Gastrocnemius medialis (tissue), 4 donors: Measurements from ENCODE around the gene AKR1C8. TPM values are rescaled to one million over a fixed set of nuclear protein-coding genes. Genes with fewer than 3 reads are reported as not detected.
"Not testable (repeated sequence)": the region's sequence is repeated elsewhere in the genome, so short reads cannot be mapped to it uniquely, and the experiment has no call there.

Experiments used
- ATAC-seq, 2 donors: fragments of 150-250 bp; one replicate each; pipeline ENCODE4 v1.9.1; 2016
- DNase-seq, 2 donors: peaks; one replicate each; pipeline ENCODE4 v3.0.0-alpha.2; 2019
- H3K27ac ChIP-seq, 4 donors: fragments of 200-600 bp; sonication (generic); 1 replicate in 1 of 4; 2 replicates in 3 of 4; pipeline ENCODE4 v1.5.1; 2016 to 2018; ENCODE audit warnings: mild to moderate bottlenecking in 2 of 4, moderate library complexity in 1 of 4
- H3K27me3 ChIP-seq, 3 donors: fragments of 200-600 bp; sonication (generic) in 2 of 3; 1 replicate in 1 of 3; 2 replicates in 2 of 3; pipeline versions ENCODE4 v1.5.1 to v1.6.0; 2016 to 2019; ENCODE audit warnings: mild to moderate bottlenecking in 1 of 3, moderate library complexity in 1 of 3
- H3K36me3 ChIP-seq, 2 donors: fragments of 200-600 bp; sonication (generic) in 1 of 2; one replicate each; pipeline ENCODE4 v1.5.1; 2017 to 2018
- H3K4me1 ChIP-seq, 2 donors: fragments of 200-600 bp; sonication (generic) in 1 of 2; one replicate each; pipeline ENCODE4 v1.5.1; 2016 to 2017; ENCODE audit warnings: mild to moderate bottlenecking in 2 of 2
- H3K4me3 ChIP-seq, 4 donors: fragments of 200-600 bp; sonication (generic) in 3 of 4; 1 replicate in 1 of 4; 2 replicates in 3 of 4; pipeline ENCODE4 v1.5.1; 2016 to 2019; ENCODE audit warnings: mild to moderate bottlenecking in 2 of 4
- H3K9me3 ChIP-seq, 3 donors: fragments of 200-600 bp; sonication (generic) in 2 of 3; 1 replicate in 1 of 3; 2 replicates in 2 of 3; pipeline ENCODE4 v1.5.1; 2016 to 2019
- POLR2A ChIP-seq, 2 donors: fragments of 450-650 bp; IDR thresholded peaks; one replicate each; pipeline ENCODE4 v1.6.1; 2017; ENCODE audit warnings: antibody characterized with exemption in 2 of 2, mild to moderate bottlenecking in 2 of 2, moderate library complexity in 2 of 2
- in situ Hi-C, 4 donors: fragments of 200-750 bp; cut with MboI; loops; one replicate each; pipeline versions ENCODE4 v1.15.0 to v1.8.0; 2017; ENCODE audit warnings: low sequenced_read_pairs in 4 of 4
- intact Hi-C: fragments of 100-400 bp; cut with DNase I; formaldehyde crosslinking; loops from one replicate; pipeline ENCODE4 v1.15.1; 2023; ENCODE audit warnings: low total_unique reads
- total RNA-seq, 4 donors: library from RNA; depleted of rRNA; stranded (reverse); fragments of >200 nt; gene quantifications; one replicate each; pipeline versions ENCODE4 v1.1.0 to v1.2.3, GENCODE V29; 2016
- TF ChIP-seq, protein P1 (sequence below), 5 experiments: fragments of 450-650 bp in 3 of 5; fragments of 200-600 bp in 2 of 5; sonication (generic) in 2 of 5; IDR thresholded peaks in 4 of 5; conservative IDR thresholded peaks in 1 of 5; 1 replicate in 4 of 5; 2 replicates in 1 of 5; pipeline ENCODE4 v1.5.1; 2016 to 2019; ENCODE audit warnings: antibody characterized with exemption in 5 of 5, mild to moderate bottlenecking in 3 of 5, moderate library complexity in 3 of 5

The AKR1C8 gene
- total RNA-seq: under 1 TPM in 1 of 4 donors, not detected in 3; 0.56 TPM

DNA sequence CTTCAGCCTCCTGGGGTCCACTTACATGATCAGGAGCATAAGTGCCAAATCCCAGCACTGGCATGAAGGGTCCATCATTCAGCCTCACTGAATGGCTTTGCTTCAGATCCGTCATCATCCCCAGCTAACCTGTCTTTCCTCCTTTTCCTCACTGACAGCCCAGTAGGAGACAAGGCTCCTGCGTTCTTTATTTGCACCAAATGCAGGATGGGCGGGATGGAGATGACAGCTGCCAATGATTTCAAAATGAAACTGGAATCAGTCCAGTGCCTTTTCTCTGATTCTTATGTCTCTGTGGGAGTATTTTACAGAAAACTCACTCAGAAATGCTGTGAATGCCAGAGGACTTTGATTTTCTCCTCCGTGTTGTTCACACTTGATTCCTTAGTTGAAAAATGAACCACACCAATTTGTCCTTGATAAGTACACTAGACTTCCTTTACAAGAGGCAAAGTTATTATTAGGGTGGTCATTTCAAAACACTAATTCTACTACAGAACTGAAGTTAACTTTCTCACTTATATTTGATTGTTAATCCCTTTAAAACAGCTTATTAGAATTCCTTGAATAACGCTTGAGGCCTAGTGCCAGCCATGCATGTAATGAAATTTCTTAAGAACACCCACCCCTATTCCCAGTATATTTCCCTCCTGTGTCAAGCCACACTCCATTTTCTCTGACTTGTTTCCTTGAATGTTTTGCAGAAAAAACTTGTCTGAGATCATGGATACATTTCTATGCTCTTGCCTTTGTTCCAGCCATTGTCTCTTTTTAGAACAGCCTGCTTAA lies at the start of gene AKR1C8:
Gene AKR1C8, minus strand, starts transcription at position 164 of the 789 bp plus-strand sequence. Its CDS starts 46 bp downstream, at position 118.
- no peaks in the 10 kb centered on the region for H3K4me1 ChIP-seq
- intact Hi-C loops: no loop called here

DNA sequence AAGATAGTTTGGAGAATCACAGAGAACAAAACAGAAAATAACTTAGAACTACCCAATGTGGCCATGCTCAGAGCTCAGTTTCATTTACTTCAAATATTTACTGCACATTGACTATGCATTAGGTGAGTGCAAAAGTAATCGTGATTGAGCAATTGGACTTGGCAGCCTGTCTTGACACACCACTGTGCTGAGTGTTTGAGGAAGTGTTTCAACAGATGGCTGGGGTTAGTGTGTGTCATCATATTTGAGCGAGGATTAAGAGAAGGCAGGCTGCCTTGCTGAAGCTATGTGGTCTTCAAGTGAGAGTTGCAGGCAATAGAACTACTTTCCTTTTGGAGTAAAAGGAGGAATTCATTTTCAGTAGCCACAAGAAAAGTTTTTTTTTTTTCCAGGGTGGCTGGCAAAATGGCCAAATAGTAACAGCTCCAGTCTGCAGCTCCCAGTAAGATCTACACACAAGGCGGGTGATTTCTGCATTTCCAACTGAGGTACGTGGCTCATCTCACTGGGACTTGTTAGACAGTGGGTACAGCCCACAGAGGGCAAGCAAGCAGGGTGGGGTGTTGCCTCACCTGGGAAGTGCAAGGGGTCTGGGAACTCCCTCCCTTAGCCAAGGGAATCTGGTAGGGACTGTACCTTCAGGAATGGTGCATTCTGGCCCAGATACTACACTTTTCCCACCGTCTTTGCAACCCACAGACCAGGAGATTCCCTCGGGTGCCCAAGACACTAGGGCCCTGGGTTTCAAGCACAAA lies 49.3 kb upstream of the AKR1C8 start:
- no peaks in the 10 kb centered on the region for H3K4me1 ChIP-seq
- no peak overlapping the region for H3K27ac ChIP-seq
- ATAC-seq: peak in 1 of 2 donors; percentile 55
- H3K36me3 ChIP-seq: no peaks in the 10 kb centered on the region
- peak; percentile 9 to 28 for DNase-seq
- intact Hi-C loops (no loop called here), in situ Hi-C loops (no loop called here)
- no peak for TF ChIP-seq POLR2A (IDR thresholded peaks at IDR 0.05)
- TF ChIP-seq, protein P1, sequence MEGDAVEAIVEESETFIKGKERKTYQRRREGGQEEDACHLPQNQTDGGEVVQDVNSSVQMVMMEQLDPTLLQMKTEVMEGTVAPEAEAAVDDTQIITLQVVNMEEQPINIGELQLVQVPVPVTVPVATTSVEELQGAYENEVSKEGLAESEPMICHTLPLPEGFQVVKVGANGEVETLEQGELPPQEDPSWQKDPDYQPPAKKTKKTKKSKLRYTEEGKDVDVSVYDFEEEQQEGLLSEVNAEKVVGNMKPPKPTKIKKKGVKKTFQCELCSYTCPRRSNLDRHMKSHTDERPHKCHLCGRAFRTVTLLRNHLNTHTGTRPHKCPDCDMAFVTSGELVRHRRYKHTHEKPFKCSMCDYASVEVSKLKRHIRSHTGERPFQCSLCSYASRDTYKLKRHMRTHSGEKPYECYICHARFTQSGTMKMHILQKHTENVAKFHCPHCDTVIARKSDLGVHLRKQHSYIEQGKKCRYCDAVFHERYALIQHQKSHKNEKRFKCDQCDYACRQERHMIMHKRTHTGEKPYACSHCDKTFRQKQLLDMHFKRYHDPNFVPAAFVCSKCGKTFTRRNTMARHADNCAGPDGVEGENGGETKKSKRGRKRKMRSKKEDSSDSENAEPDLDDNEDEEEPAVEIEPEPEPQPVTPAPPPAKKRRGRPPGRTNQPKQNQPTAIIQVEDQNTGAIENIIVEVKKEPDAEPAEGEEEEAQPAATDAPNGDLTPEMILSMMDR (IDR thresholded peaks at IDR 0.05 in 4 of 5, conservative IDR thresholded peaks at IDR 0.05 in 1 of 5): no peak
- no peaks in the 10 kb centered on the region for H3K9me3 ChIP-seq
- no peak overlapping the region for H3K4me3 ChIP-seq
- H3K27me3 ChIP-seq: no peaks in the 10 kb centered on the region

More for the DNA sequence above, at the start of gene AKR1C8:
- in situ Hi-C loops: no loop called here
- no peak for ATAC-seq
- Histone ChIP-seq H3K27me3 (no peaks in the 10 kb centered on the region), H3K4me3 (no peak within 1 kb of the TSS), H3K9me3 (no peaks in the 10 kb centered on the region), H3K27ac (no peak within 1 kb of the TSS), H3K36me3 (no peaks in the 10 kb centered on the region)
- no peak for DNase-seq
- TF ChIP-seq, protein P1 (IDR thresholded peaks at IDR 0.05 in 4 of 5, conservative IDR thresholded peaks at IDR 0.05 in 1 of 5): no peak
- no peak for TF ChIP-seq POLR2A (IDR thresholded peaks at IDR 0.05)

DNA sequence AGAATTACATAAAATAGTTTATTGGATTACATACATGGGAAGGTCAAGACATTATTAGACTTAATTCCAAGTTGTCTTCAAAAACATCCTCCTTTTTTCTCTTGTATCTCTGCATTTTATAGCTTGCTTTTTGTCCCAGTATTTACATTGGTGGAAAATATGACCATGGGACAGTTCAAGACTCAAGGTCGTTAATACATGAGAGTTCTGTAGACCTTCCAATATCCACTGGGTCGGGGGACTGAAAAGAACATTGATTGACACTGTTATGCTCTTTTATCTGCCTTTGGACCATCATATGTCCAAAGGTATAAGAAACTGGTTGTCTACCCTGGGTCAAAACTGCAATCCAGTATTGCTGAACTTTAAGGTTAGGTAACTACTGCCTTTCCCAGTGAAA lies 48.4 kb upstream of the AKR1C8 start:
- ATAC-seq: no peak
- TF ChIP-seq, protein P1 (IDR thresholded peaks at IDR 0.05 in 4 of 5, conservative IDR thresholded peaks at IDR 0.05 in 1 of 5): no peak
- TF ChIP-seq POLR2A (IDR thresholded peaks at IDR 0.05): no peak
- in situ Hi-C loops: no loop called here

DNA sequence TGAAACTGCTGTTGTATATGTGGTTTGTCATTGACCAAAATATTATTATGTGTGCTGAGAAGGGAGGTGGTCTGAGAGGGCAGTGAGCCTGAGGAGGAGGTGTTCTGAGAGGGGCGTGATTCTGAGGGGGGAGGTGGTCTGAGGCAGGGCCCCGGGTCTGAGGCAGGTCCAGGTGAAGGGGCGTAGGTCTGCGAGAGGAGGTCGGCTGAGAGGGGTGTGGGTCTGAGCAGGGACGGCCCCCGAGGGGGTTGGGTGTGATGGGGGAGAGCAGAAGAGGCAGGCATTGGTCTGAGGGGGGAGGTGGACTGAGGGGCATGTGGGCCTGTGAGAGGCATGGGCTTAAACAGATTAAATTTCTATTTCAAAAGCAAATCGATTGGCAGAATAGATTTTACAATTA lies 44.1 kb upstream of the AKR1C8 start:
- H3K27me3 ChIP-seq: no peaks in the 10 kb centered on the region
- H3K9me3 ChIP-seq: no peaks in the 10 kb centered on the region
- DNase-seq (no peak), ATAC-seq (no peak)
- H3K4me3 ChIP-seq: no peak overlapping the region
- no peak overlapping the region for H3K27ac ChIP-seq
- in situ Hi-C loops (no loop called here), intact Hi-C loops (no loop called here)
- TF ChIP-seq, protein P1 (IDR thresholded peaks at IDR 0.05 in 4 of 5, conservative IDR thresholded peaks at IDR 0.05 in 1 of 5): no peak
- no peak for TF ChIP-seq POLR2A (IDR thresholded peaks at IDR 0.05)
- H3K36me3 ChIP-seq: no peaks in the 10 kb centered on the region
- no peaks in the 10 kb centered on the region for H3K4me1 ChIP-seq

More for the DNA sequence above, 48.4 kb upstream of the AKR1C8 start:
- no peaks in the 10 kb centered on the region for H3K36me3 ChIP-seq
- H3K27me3 ChIP-seq: no peaks in the 10 kb centered on the region
- H3K27ac ChIP-seq: no peak overlapping the region
- no peak for DNase-seq
- H3K4me1 ChIP-seq: no peaks in the 10 kb centered on the region
- intact Hi-C loops: no loop called here
- H3K4me3 ChIP-seq: no peak overlapping the region
- no peaks in the 10 kb centered on the region for H3K9me3 ChIP-seq

DNA sequence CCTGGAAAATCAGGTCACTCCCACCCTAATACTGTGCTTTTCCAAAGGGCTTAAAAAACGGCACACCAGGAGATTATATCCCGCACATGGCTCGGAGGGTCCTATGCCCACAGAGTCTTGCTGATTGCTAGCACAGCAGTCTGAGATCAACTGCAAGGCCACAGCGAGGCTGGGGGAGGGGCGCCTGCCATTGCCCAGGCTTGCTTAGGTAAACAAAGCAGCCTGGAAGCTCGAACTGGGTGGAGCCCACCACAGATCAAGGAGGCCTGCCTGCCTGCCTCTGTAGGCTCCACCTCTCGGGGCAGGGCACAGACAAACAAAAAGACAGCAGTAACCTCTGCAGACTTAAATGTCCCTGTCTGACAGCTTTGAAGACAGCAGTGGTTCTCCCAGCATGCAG lies 38.0 kb upstream of the AKR1C8 start:
- H3K27ac ChIP-seq, H3K4me3 ChIP-seq, intact Hi-C loops, H3K9me3 ChIP-seq, H3K4me1 ChIP-seq, in situ Hi-C loops, H3K27me3 ChIP-seq, DNase-seq, H3K36me3 ChIP-seq, ATAC-seq: not testable (repeated sequence)
